ENCODE results near the gene DHRS3.

DNA sequence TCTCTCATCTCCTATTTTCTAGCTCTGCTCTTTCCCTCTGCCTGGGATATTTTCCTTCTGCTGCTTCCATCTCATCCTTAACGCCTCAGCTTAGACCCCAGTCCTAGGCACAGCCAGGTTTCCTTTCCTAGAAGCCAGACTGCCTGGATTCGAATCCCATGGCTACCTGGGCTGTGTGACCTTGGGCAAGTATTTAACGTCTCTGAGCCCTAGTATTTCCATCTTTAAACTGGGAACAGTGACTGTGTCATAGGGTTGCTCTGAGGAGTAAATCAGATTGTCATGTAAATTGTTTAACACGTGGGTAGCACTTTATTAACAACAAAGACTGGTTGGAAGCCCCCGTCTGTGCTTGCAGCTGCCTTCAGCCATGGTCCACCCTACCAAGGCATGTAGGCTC lies 18.4 kb downstream of the DHRS3 start:
- no peak for TF ChIP-seq POLR2A (IDR thresholded peaks at IDR 0.05)
- TF ChIP-seq, protein P1, sequence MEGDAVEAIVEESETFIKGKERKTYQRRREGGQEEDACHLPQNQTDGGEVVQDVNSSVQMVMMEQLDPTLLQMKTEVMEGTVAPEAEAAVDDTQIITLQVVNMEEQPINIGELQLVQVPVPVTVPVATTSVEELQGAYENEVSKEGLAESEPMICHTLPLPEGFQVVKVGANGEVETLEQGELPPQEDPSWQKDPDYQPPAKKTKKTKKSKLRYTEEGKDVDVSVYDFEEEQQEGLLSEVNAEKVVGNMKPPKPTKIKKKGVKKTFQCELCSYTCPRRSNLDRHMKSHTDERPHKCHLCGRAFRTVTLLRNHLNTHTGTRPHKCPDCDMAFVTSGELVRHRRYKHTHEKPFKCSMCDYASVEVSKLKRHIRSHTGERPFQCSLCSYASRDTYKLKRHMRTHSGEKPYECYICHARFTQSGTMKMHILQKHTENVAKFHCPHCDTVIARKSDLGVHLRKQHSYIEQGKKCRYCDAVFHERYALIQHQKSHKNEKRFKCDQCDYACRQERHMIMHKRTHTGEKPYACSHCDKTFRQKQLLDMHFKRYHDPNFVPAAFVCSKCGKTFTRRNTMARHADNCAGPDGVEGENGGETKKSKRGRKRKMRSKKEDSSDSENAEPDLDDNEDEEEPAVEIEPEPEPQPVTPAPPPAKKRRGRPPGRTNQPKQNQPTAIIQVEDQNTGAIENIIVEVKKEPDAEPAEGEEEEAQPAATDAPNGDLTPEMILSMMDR (IDR thresholded peaks at IDR 0.05): no peak
